Subcutaneous adipose tissue (tissue), 4 donors: ENCODE data around the gene PAPLN. TPM values are rescaled to one million over a fixed set of nuclear protein-coding genes. Genes with fewer than 3 reads are reported as not detected.

Experiments used
- CTCF ChIP-seq: fragments of 450-650 bp; IDR thresholded peaks from one replicate; pipeline ENCODE4 v1.5.1; 2016; ENCODE audit warnings: low read depth, mild to moderate bottlenecking, control low read depth, antibody characterized with exemption, moderate library complexity
- total RNA-seq, 4 donors: library from RNA; depleted of rRNA; stranded (reverse); fragments of >200 nt; gene quantifications; one replicate each; pipeline ENCODE4 v1.1.0, GENCODE V29; 2016

PAPLN gene
- total RNA-seq, 4 donors from 2014 or later, result 10.4 to 52.2 (median 22.4) TPM

GRCh38 chr14:73241481-73242165 lies 4.3 kb downstream of the PAPLN start:
- no peak for TF ChIP-seq CTCF

GRCh38 chr14:73242357-73242901 lies 5.1 kb downstream of the PAPLN start:
- no peak for TF ChIP-seq CTCF

GRCh38 chr14:73243341-73243740 lies 6.0 kb downstream of the PAPLN start:
- no peak for TF ChIP-seq CTCF

GRCh38 chr14:73243748-73244147 lies 6.4 kb downstream of the PAPLN start:
- TF ChIP-seq CTCF, result no peak

GRCh38 chr14:73244541-73245290 lies 7.4 kb downstream of the PAPLN start:
- no peak for TF ChIP-seq CTCF

GRCh38 chr14:73245480-73246325 lies 8.4 kb downstream of the PAPLN start:
- TF ChIP-seq CTCF, result no peak
